H1 (cell line): ENCODE data around the gene CNOT6. TPM values are rescaled to one million over a fixed set of nuclear protein-coding genes. Genes with fewer than 3 reads are reported as not detected.

ENCODE experiments used
- CTCF ChIA-PET: fragments of 300-600 bp; sonication (Branson Sonifier 250); formaldehyde crosslinking; loops from one replicate; lab custom pipeline; 2021; ENCODE audit not compliant: partially characterized antibody; lab: Charles Lee
- POLR2A ChIA-PET: fragments of 300-600 bp; sonication (Branson Sonifier 250); formaldehyde crosslinking; loops from one replicate; lab custom pipeline; 2021; ENCODE audit warnings: inconsistent platforms; ENCODE audit not compliant: partially characterized antibody; lab: Charles Lee
- DNase-seq, 2 experiments: peaks; one replicate each; pipeline versions ENCODE4 v3.0.0 to v3.0.0-alpha.2; 2010 to 2022; ENCODE audit warnings: low spot score in 2 of 2, low read depth in 1 of 2, mixed read lengths in 1 of 2
- FAIRE-seq: peaks from 2 replicates; lab custom pipeline; 2011; peaks lifted over from hg19 to GRCh38; lab: Jason Lieb, UNC
- H2AFZ ChIP-seq: 2 replicates; pipeline ENCODE4 v1.8.1; 2012; ENCODE audit warnings: low read length, inconsistent platforms
- H2AK5ac ChIP-seq: 2 replicates; pipeline ENCODE4 v1.6.1; 2013; ENCODE audit warnings: low read depth, low read length
- H2BK120ac ChIP-seq: replicated peaks from 2 replicates; pipeline ENCODE3; 2013; ENCODE audit warnings: low read depth, low read length, inconsistent platforms
- H2BK12ac ChIP-seq: 2 replicates; pipeline ENCODE4 v1.6.1; 2013; ENCODE audit warnings: low read depth, low read length
- H2BK15ac ChIP-seq: 2 replicates; pipeline ENCODE4 v1.6.1; 2013; ENCODE audit warnings: low read length
- H2BK20ac ChIP-seq: 2 replicates; pipeline ENCODE4 v1.6.1; 2013; ENCODE audit warnings: low read length
- H2BK5ac ChIP-seq: 2 replicates; pipeline ENCODE4 v1.6.1; 2013; ENCODE audit warnings: low read depth, low read length
- H3K14ac ChIP-seq: 2 replicates; pipeline ENCODE4 v1.6.1; 2013; ENCODE audit warnings: inconsistent platforms; ENCODE audit not compliant: insufficient read length
- H3K18ac ChIP-seq: 2 replicates; pipeline ENCODE4 v1.6.1; 2013; ENCODE audit warnings: low read length; ENCODE audit errors: extremely low read depth
- H3K23ac ChIP-seq: 2 replicates; pipeline ENCODE4 v1.6.1; 2013; ENCODE audit warnings: inconsistent platforms; ENCODE audit not compliant: insufficient read length
- H3K23me2 ChIP-seq: 2 replicates; pipeline ENCODE4 v1.6.1; 2013; ENCODE audit warnings: low read depth, low read length
- H3K27ac ChIP-seq: 2 replicates; pipeline ENCODE4 v1.6.1; 2011; ENCODE audit warnings: low read depth, low read length, inconsistent platforms
- H3K27me3 ChIP-seq, 4 experiments: replicated peaks in 1 of 4; 1 replicate in 1 of 4; 2 replicates in 3 of 4; pipeline versions ENCODE4 v1.6.1 to v1.8.1; 2011 to 2013; ENCODE audit warnings: low read length in 3 of 4, mild to moderate bottlenecking in 3 of 4, inconsistent platforms in 2 of 4, mixed read lengths in 2 of 4, moderate library complexity in 1 of 4; ENCODE audit not compliant: control insufficient read depth in 3 of 4, insufficient read depth in 3 of 4; ENCODE audit errors: extremely low read depth in 1 of 4
- H3K36me3 ChIP-seq, 4 experiments: 2 replicates each; pipeline versions ENCODE4 v1.6.1 to v1.8.1; 2011 to 2013; ENCODE audit warnings: mild to moderate bottlenecking in 4 of 4, low read length in 3 of 4, moderate library complexity in 2 of 4, control low read depth in 1 of 4, inconsistent platforms in 1 of 4; ENCODE audit not compliant: insufficient read depth in 4 of 4, control insufficient read depth in 2 of 4
- H3K4ac ChIP-seq: replicated peaks from 2 replicates; pipeline ENCODE3; 2013; ENCODE audit warnings: low read length, low read depth, mixed read lengths, inconsistent platforms; ENCODE audit not compliant: insufficient read length
- H3K4me1 ChIP-seq, 4 experiments: replicated peaks in 1 of 4; 1 replicate in 1 of 4; 2 replicates in 3 of 4; pipeline versions ENCODE4 v1.6.1 to v1.8.1; 2011 to 2013; ENCODE audit warnings: low read length in 3 of 4, inconsistent platforms in 2 of 4, mixed read lengths in 1 of 4; ENCODE audit not compliant: insufficient read depth in 4 of 4, control insufficient read depth in 3 of 4
- H3K4me2 ChIP-seq, 2 experiments: 2 replicates each; pipeline versions ENCODE4 v1.6.1 to v1.8.1; 2011 to 2013; ENCODE audit warnings: low read depth in 2 of 2, low read length in 2 of 2, control low read depth in 1 of 2, inconsistent platforms in 1 of 2, mild to moderate bottlenecking in 1 of 2; ENCODE audit not compliant: insufficient read depth in 1 of 2
- H3K4me3 ChIP-seq, 4 experiments: fragments of 200-600, 300-600 bp in 1 of 4; sonication (generic), shearing (Covaris generic), sonication (Bioruptor Twin) in 1 of 4; 2 replicates each; pipeline versions ENCODE4 v1.5.1 to v1.8.1; 2011 to 2016; ENCODE audit warnings: low read length in 4 of 4, low read depth in 3 of 4, control low read depth in 2 of 4, inconsistent platforms in 2 of 4, mild to moderate bottlenecking in 2 of 4, mixed read lengths in 1 of 4, moderate library complexity in 1 of 4; ENCODE audit not compliant: insufficient read depth in 2 of 4; ENCODE audit errors: extremely low read depth in 1 of 4
- H3K56ac ChIP-seq: replicated peaks from 2 replicates; pipeline ENCODE3; 2013; ENCODE audit warnings: low read depth, mild to moderate bottlenecking, mixed read lengths, low read length, inconsistent platforms; ENCODE audit not compliant: insufficient read length
- H3K79me1 ChIP-seq: 2 replicates; pipeline ENCODE4 v1.6.1; 2013; ENCODE audit warnings: low read depth, low read length, control low read depth
- H3K79me2 ChIP-seq, 2 experiments: 2 replicates each; pipeline versions ENCODE4 v1.6.1 to v1.8.1; 2012 to 2013; ENCODE audit warnings: low read length in 2 of 2, mild to moderate bottlenecking in 2 of 2, inconsistent platforms in 1 of 2; ENCODE audit not compliant: insufficient read depth in 2 of 2, control insufficient read depth in 1 of 2
- H3K9ac ChIP-seq, 4 experiments: replicated peaks in 1 of 4; 1 replicate in 1 of 4; 2 replicates in 3 of 4; pipeline versions ENCODE4 v1.6.1 to v1.8.1; 2011 to 2013; ENCODE audit warnings: low read depth in 3 of 4, low read length in 3 of 4, control low read depth in 2 of 4, mild to moderate bottlenecking in 2 of 4, moderate library complexity in 2 of 4, inconsistent platforms in 1 of 4; ENCODE audit errors: extremely low read depth in 1 of 4
- H3K9me3 ChIP-seq, 2 experiments: 2 replicates each; pipeline versions ENCODE4 v1.6.1 to v1.8.1; 2012 to 2013; ENCODE audit warnings: mild to moderate bottlenecking in 2 of 2, moderate library complexity in 2 of 2, control low read depth in 1 of 2, inconsistent platforms in 1 of 2, low read depth in 1 of 2, low read length in 1 of 2, mixed read lengths in 1 of 2; ENCODE audit not compliant: insufficient read depth in 2 of 2
- H4K20me1 ChIP-seq, 2 experiments: replicated peaks in 1 of 2; 2 replicates each; pipeline versions ENCODE3 to v1.8.1; 2011 to 2013; ENCODE audit warnings: inconsistent platforms in 2 of 2, low read length in 2 of 2, mild to moderate bottlenecking in 1 of 2; ENCODE audit not compliant: insufficient read depth in 2 of 2, control insufficient read depth in 1 of 2
- H4K5ac ChIP-seq: 2 replicates; pipeline ENCODE4 v1.6.1; 2013; ENCODE audit warnings: low read length, low read depth, mixed read lengths, inconsistent platforms; ENCODE audit not compliant: insufficient read length
- H4K8ac ChIP-seq: 2 replicates; pipeline ENCODE4 v1.8.0; 2013; ENCODE audit warnings: mild to moderate bottlenecking, moderate library complexity, low read length, inconsistent platforms; ENCODE audit not compliant: insufficient read depth; ENCODE audit errors: extremely low read depth
- H4K91ac ChIP-seq: replicated peaks from 2 replicates; pipeline ENCODE3; 2013; ENCODE audit warnings: low read length, mixed read lengths, inconsistent platforms; ENCODE audit not compliant: insufficient read length
- ASH2L ChIP-seq: fragments of 200-600, 300-600 bp; sonication (generic); IDR thresholded peaks from one replicate; pipeline ENCODE4 v1.7.1; 2017; ENCODE audit warnings: low read length
- CTCF ChIP-seq, 3 experiments: IDR thresholded peaks; 1 replicate in 2 of 3; 2 replicates in 1 of 3; pipeline versions ENCODE4 v1.5.1 to v1.6.1; 2011; ENCODE audit warnings: low read length in 3 of 3, mild to moderate bottlenecking in 3 of 3, inconsistent platforms in 2 of 3, low read depth in 1 of 3, moderate library complexity in 1 of 3; ENCODE audit not compliant: insufficient read depth in 1 of 3; ENCODE audit errors: control extremely low read depth in 1 of 3
- EGR1 ChIP-seq: IDR thresholded peaks from 2 replicates; pipeline ENCODE4 v1.6.1; 2011; ENCODE audit warnings: low read depth, low read length, borderline replicate concordance
- FOSL1 ChIP-seq: IDR thresholded peaks from 2 replicates; pipeline ENCODE4 v1.6.1; 2011; ENCODE audit warnings: mild to moderate bottlenecking, low read depth, low read length, moderate library complexity; ENCODE audit not compliant: insufficient read depth
- HDAC2 ChIP-seq, 2 experiments: fragments of 300-600 bp in 1 of 2; sonication (generic) in 1 of 2; IDR thresholded peaks; 2 replicates each; pipeline ENCODE4 v1.6.1; 2011 to 2012; ENCODE audit warnings: low read depth in 2 of 2, low read length in 2 of 2, mild to moderate bottlenecking in 2 of 2, moderate library complexity in 2 of 2, borderline replicate concordance in 1 of 2, inconsistent platforms in 1 of 2
- KDM5A ChIP-seq: fragments of 200-600 bp; IDR thresholded peaks from 2 replicates; pipeline ENCODE4 v1.7.1; 2012; ENCODE audit warnings: mild to moderate bottlenecking, low read length, inconsistent platforms, mixed read lengths
- SIRT6 ChIP-seq: IDR thresholded peaks from one replicate; pipeline ENCODE4 v1.7.1; 2012; ENCODE audit warnings: low read length, inconsistent platforms
- SUZ12 ChIP-seq: fragments of 200-600 bp; sonication (generic); IDR thresholded peaks from 2 replicates; pipeline ENCODE4 v1.6.1; 2012; ENCODE audit warnings: mild to moderate bottlenecking, inconsistent platforms, low read length, moderate library complexity, mixed read lengths
- TAF7 ChIP-seq: optimal IDR thresholded peaks from 2 replicates; pipeline ENCODE3; 2011; ENCODE audit warnings: low read depth, mild to moderate bottlenecking, inconsistent platforms, low read length, moderate library complexity, borderline replicate concordance
- YY1 ChIP-seq: IDR thresholded peaks from 2 replicates; pipeline ENCODE4 v1.6.1; 2011; ENCODE audit warnings: low read depth, mild to moderate bottlenecking, low read length
- WGBS, 2 experiments: shearing (Covaris generic) in 1 of 2; methylation state at CpG; one replicate each; pipeline versions ENCODE4 v1.1.6 to v1.1.7; 2013 to 2015; ENCODE audit warnings: low lambda C conversion rate in 2 of 2, mixed read lengths in 2 of 2, inconsistent platforms in 1 of 2, low coverage in 1 of 2, missing lambda C conversion rate in 1 of 2; ENCODE audit not compliant: insufficient replicate concordance in 2 of 2, insufficient coverage in 1 of 2, insufficient read length in 1 of 2; ENCODE audit errors: extremely low coverage in 1 of 2, missing lambda C conversion rate in 1 of 2; 5-methylcytosine and 5-hydroxymethylcytosine counted together
- polyA plus RNA-seq, 7 experiments: library from polyadenylated mRNA; depleted of rRNA in 3 of 7; stranded (reverse) in 5 of 7; unstranded in 2 of 7; fragments of >200 nt in 5 of 7; fragments of 200-250 nt in 2 of 7; gene quantifications; 1 replicate in 5 of 7; 2 replicates in 1 of 7; 4 replicates in 1 of 7; pipeline versions ENCODE4 v1.2.1 to v1.2.3, GENCODE V29; 2011 to 2013; ENCODE audit warnings: missing spikeins in 2 of 7, mixed read lengths in 2 of 7
- total RNA-seq: library from RNA; stranded (reverse); fragmentation: NEBNext Ultra II Directional; extraction: Animal tissue kit (Norgen Biotek cat#: 25700); gene quantifications from 2 replicates; pipeline ENCODE4 v1.2.1, GENCODE V29; 2021

The CNOT6 gene
- total and polyA plus RNA-seq, 2 of the 8 experiments (the other 6 are each of a cell fraction or from before 2014, with no cell fraction given), result 10.7 to 45.4 TPM

- Histone ChIP-seq H2BK15ac (no peak overlapping the region), H2BK5ac (no peak overlapping the region), H3K79me2 (no peaks in the 10 kb centered on the region), H2BK120ac (no peak overlapping the region), H3K4ac (no peak overlapping the region), H3K14ac (no peak overlapping the region), H3K27me3 (peaks cover 22 to 47% (median 38%) of the 10 kb centered on the region in 4 experiments), H3K4me3 (no peak overlapping the region), H3K9ac (no peak overlapping the region), H2BK12ac (no peak overlapping the region), H3K27ac (no peak overlapping the region), H3K4me1 (peaks cover 0 to 9% (median 3%) of the 10 kb centered on the region in 4 experiments; a peak in 5 of 7 replicates), H3K79me1 (no peaks in the 10 kb centered on the region), H2AFZ (no peak overlapping the region), H3K4me2 (no peak overlapping the region), H4K20me1 (peaks cover 0 to 2% of the 10 kb centered on the region in 2 experiments), H2BK20ac (no peak overlapping the region), H4K91ac (no peak overlapping the region), H2AK5ac (no peak overlapping the region), H4K5ac (no peak overlapping the region), H3K56ac (no peak overlapping the region), H3K18ac (no peak overlapping the region), H3K9me3 (no peaks in the 10 kb centered on the region), H3K36me3 (no peaks in the 10 kb centered on the region; a peak in 1 of 8 replicates), H3K23me2 (peaks cover 20% of the 10 kb centered on the region; the same call in 1 of the 2 replicates), H4K8ac (no peak overlapping the region), H3K23ac (no peak overlapping the region)
- DNase-seq (no peak), FAIRE-seq (no peak)
- ChIA-PET CTCF (interaction anchor here (1.0 kb wide), 1 partner anchor 13 kb away, joined by 3 read pairs; no protein-coding TSS in a partner anchor), POLR2A (no interaction called here)
- WGBS, 2 experiments, result 88% methylated on average over 18 of the region's 19 CpGs; no CpG with 5 or more reads in 1 of the 2 experiments
- TF ChIP-seq CTCF (IDR thresholded peaks at IDR 0.05; ENCODE audit: control extremely low read depth in 1 of 3, insufficient read depth in 1 of 3, low read depth in 1 of 3, low read length in 3 of 3), result no peak
- no peak for TF ChIP-seq FOSL1
- TF ChIP-seq ASH2L, result no peak
- TF ChIP-seq SIRT6, result no peak
- no peak for TF ChIP-seq TAF7
- TF ChIP-seq HDAC2 (IDR thresholded peaks at IDR 0.05; ENCODE audit: borderline replicate concordance in 1 of 2, low read depth in 2 of 2, low read length in 2 of 2), result no peak
- TF ChIP-seq YY1, result no peak
- TF ChIP-seq KDM5A, result no peak
- TF ChIP-seq SUZ12, result no peak
- no peak for TF ChIP-seq EGR1
Measured at GRCh38 chr5:180593446-180594206, 99.4 kb downstream of the CNOT6 start.
